HCT116 (cell line): Measurements from ENCODE around the gene SLC6A3. TPM values are rescaled to one million over a fixed set of nuclear protein-coding genes. Genes with fewer than 3 reads are reported as not detected.

Experiments
- ATAC-seq: fragments of 200-7000 bp; cut with Tn5 transposase; 2 replicates; pipeline ENCODE4 v1.9.1; 2020; ENCODE audit warnings: mild to moderate bottlenecking, moderate library complexity
- BruUV-seq: library from RNA; stranded (reverse); fragments of 400-500 nt; replicated peaks from 2 replicates; lab custom pipeline; 2021; lab: Mats Ljungman, UMichigan
- CTCF ChIA-PET: fragments of 300-600 bp; sonication (Branson Sonifier 250); formaldehyde crosslinking; loops from one replicate; lab custom pipeline; 2021; ENCODE audit warnings: antibody characterized with exemption; lab: Charles Lee
- POLR2A ChIA-PET: fragments of 300-600, 350-600 bp; sonication (Branson Sonifier 250); formaldehyde crosslinking; loops from one replicate; lab custom pipeline; 2021; ENCODE audit warnings: antibody characterized with exemption; lab: Charles Lee
- RAD21 ChIA-PET, 2 experiments: fragments of 300-600 bp; sonication (Branson Sonifier 250); formaldehyde crosslinking; loops; one replicate each; lab custom pipeline; 2023; ENCODE audit warnings: low total read pairs in 2 of 2; ENCODE audit not compliant: uncharacterized antibody in 2 of 2, unreplicated experiment in 2 of 2, low non-redundant PET in 1 of 2; lab: Charles Lee
- DNase-seq: peaks from one replicate; pipeline ENCODE4 v3.0.0-alpha.2; 2010; ENCODE audit warnings: low read depth, low spot score
- H2AFZ ChIP-seq: fragments of 200-600 bp; shearing (Covaris generic), sonication (generic); 2 replicates; pipeline ENCODE4 v1.6.1; 2017; ENCODE audit warnings: low read depth, mixed run types, mixed read lengths, antibody characterized with exemption, low read length; ENCODE audit not compliant: poor library complexity, severe bottlenecking
- H3K27ac ChIP-seq: 2 replicates; pipeline ENCODE4 v1.5.1; 2012; ENCODE audit warnings: low read depth, low read length
- H3K27me3 ChIP-seq: fragments of 200-600 bp; sonication (generic); 2 replicates; pipeline ENCODE4 v1.6.1; 2016; ENCODE audit warnings: mixed run types, low read length, mixed read lengths; ENCODE audit not compliant: insufficient read depth
- H3K36me3 ChIP-seq, 2 experiments: fragments of 200-500 bp in 1 of 2; fragments of 200-600 bp in 1 of 2; sonication (Bioruptor generic) in 1 of 2; sonication (generic) in 1 of 2; 2 replicates each; pipeline versions ENCODE4 v1.5.1 to v1.6.1; 2014 to 2016; ENCODE audit warnings: low read length in 2 of 2, inconsistent platforms in 1 of 2, mixed read lengths in 1 of 2, mixed run types in 1 of 2; ENCODE audit not compliant: insufficient read depth in 2 of 2, control insufficient read depth in 1 of 2
- H3K4me1 ChIP-seq, 2 experiments: fragments of 200-600 bp in 1 of 2; sonication (generic) in 1 of 2; 2 replicates each; pipeline versions ENCODE4 v1.5.1 to v1.6.1; 2012 to 2017; ENCODE audit warnings: low read length in 2 of 2, inconsistent platforms in 1 of 2, mild to moderate bottlenecking in 1 of 2, mixed read lengths in 1 of 2, mixed run types in 1 of 2, moderate library complexity in 1 of 2; ENCODE audit not compliant: insufficient read depth in 2 of 2, control insufficient read depth in 1 of 2
- H3K4me2 ChIP-seq: fragments of 200-600 bp; sonication (generic); 2 replicates; pipeline ENCODE4 v1.6.1; 2017; ENCODE audit warnings: mixed run types, low read length, mixed read lengths
- H3K4me3 ChIP-seq, 2 experiments: fragments of 200-600 bp in 1 of 2; sonication (generic) in 1 of 2; replicated peaks in 1 of 2; 2 replicates each; pipeline ENCODE4 v1.5.1; 2011 to 2016; ENCODE audit warnings: low read length in 2 of 2, control low read depth in 1 of 2, low read depth in 1 of 2, mild to moderate bottlenecking in 1 of 2, mixed read lengths in 1 of 2, mixed run types in 1 of 2
- H3K79me2 ChIP-seq: fragments of 200-600 bp; sonication (generic); 2 replicates; pipeline ENCODE4 v1.6.1; 2017; ENCODE audit warnings: mild to moderate bottlenecking, mixed run types, low read length, moderate library complexity, mixed read lengths; ENCODE audit not compliant: insufficient read depth
- H3K9ac ChIP-seq: fragments of 200-600 bp; sonication (generic); 2 replicates; pipeline ENCODE4 v1.6.1; 2016; ENCODE audit warnings: low read length, mixed read lengths
- H3K9me2 ChIP-seq: fragments of 200-600 bp; sonication (generic), shearing (Covaris generic); 2 replicates; pipeline ENCODE4 v1.6.1; 2017; ENCODE audit warnings: mixed run types, mild to moderate bottlenecking, moderate library complexity; ENCODE audit not compliant: insufficient read depth
- H3K9me3 ChIP-seq, 2 experiments: fragments of 200-500 bp in 1 of 2; fragments of 200-600 bp in 1 of 2; sonication (Bioruptor generic) in 1 of 2; sonication (generic) in 1 of 2; 2 replicates each; pipeline ENCODE4 v1.6.1; 2014 to 2017; ENCODE audit warnings: low read length in 2 of 2, mixed read lengths in 2 of 2, inconsistent platforms in 1 of 2, low read depth in 1 of 2, mild to moderate bottlenecking in 1 of 2, mixed run types in 1 of 2, moderate library complexity in 1 of 2; ENCODE audit not compliant: control insufficient read depth in 1 of 2, insufficient read depth in 1 of 2
- H4K20me1 ChIP-seq: fragments of 200-600 bp; sonication (generic), shearing (Covaris generic); 2 replicates; pipeline ENCODE4 v1.6.1; 2017; ENCODE audit warnings: mixed run types, mild to moderate bottlenecking, moderate library complexity; ENCODE audit not compliant: insufficient read depth
- CBX3 ChIP-seq: IDR thresholded peaks from 2 replicates; pipeline ENCODE4 v1.6.1; 2012; ENCODE audit warnings: low read depth
- CEBPB ChIP-seq: IDR thresholded peaks from 2 replicates; pipeline ENCODE4 v1.6.1; 2012; ENCODE audit warnings: low read depth
- EGR1 ChIP-seq: IDR thresholded peaks from 2 replicates; pipeline ENCODE4 v1.6.1; 2012; ENCODE audit warnings: low read depth
- FOSL1 ChIP-seq: IDR thresholded peaks from 2 replicates; pipeline ENCODE4 v1.6.1; 2012; ENCODE audit warnings: low read depth
- JUND ChIP-seq: IDR thresholded peaks from 2 replicates; pipeline ENCODE4 v1.6.1; 2012
- POLR2A ChIP-seq: IDR thresholded peaks from 2 replicates; pipeline ENCODE4 v1.7.0; 2011; ENCODE audit warnings: borderline replicate concordance; ENCODE audit not compliant: insufficient read depth, insufficient read length; ENCODE audit errors: extremely low read depth
- POLR2AphosphoS5 ChIP-seq: IDR thresholded peaks from 2 replicates; pipeline ENCODE4 v1.6.1; 2011; ENCODE audit warnings: mild to moderate bottlenecking, low read depth, low read length, moderate library complexity
- RAD21 ChIP-seq: IDR thresholded peaks from 2 replicates; pipeline ENCODE4 v1.6.1; 2012; ENCODE audit warnings: low read depth, mild to moderate bottlenecking
- SP1 ChIP-seq: IDR thresholded peaks from 2 replicates; pipeline ENCODE4 v1.6.1; 2012; ENCODE audit warnings: low read depth
- SRF ChIP-seq: IDR thresholded peaks from 2 replicates; pipeline ENCODE4 v1.6.1; 2012; ENCODE audit warnings: low read depth
- TCF7L2 ChIP-seq: IDR thresholded peaks from 2 replicates; pipeline ENCODE4 v1.7.0; 2011; ENCODE audit warnings: borderline replicate concordance, inconsistent platforms; ENCODE audit not compliant: insufficient read depth, insufficient read length; ENCODE audit errors: extremely low read depth
- YY1 ChIP-seq: IDR thresholded peaks from 2 replicates; pipeline ENCODE4 v1.6.1; 2011; ENCODE audit warnings: low read length, low read depth, moderate library complexity, mild to moderate bottlenecking; ENCODE audit not compliant: insufficient replicate concordance; ENCODE audit errors: extremely low read depth
- ZFX ChIP-seq: fragments of 450-650 bp; IDR thresholded peaks from 2 replicates; pipeline ENCODE4 v1.6.1; 2017
- ZNF274 ChIP-seq: fragments of 200-500 bp; sonication (Bioruptor generic); IDR thresholded peaks from 2 replicates; pipeline ENCODE4 v1.6.1; 2014; ENCODE audit warnings: mild to moderate bottlenecking, low read depth, low read length, inconsistent platforms
- intact Hi-C: fragments of 100-400 bp; cut with micrococcal nuclease; formaldehyde crosslinking; loops from 2 replicates; pipeline ENCODE4 v1.10.0; 2022
- total RNA-seq: library from RNA; stranded (reverse); gene quantifications from one replicate; pipeline ENCODE4 v1.2.1, GENCODE V29; 2021; ENCODE audit not compliant: unreplicated experiment
- TF ChIP-seq, protein P1 (sequence below): IDR thresholded peaks from 2 replicates; pipeline ENCODE4 v1.6.1; 2012; ENCODE audit warnings: low read depth
- TF ChIP-seq, protein P2 (sequence below): IDR thresholded peaks from 2 replicates; pipeline ENCODE4 v1.6.1; 2012
- TF ChIP-seq, protein P3 (sequence below): IDR thresholded peaks from 2 replicates; pipeline ENCODE4 v1.6.1; 2011; ENCODE audit warnings: mild to moderate bottlenecking, low read length, moderate library complexity; ENCODE audit not compliant: insufficient replicate concordance; ENCODE audit errors: extremely low read depth
- TF ChIP-seq, protein P4 (sequence below), 3 experiments: fragments of 200-600 bp in 1 of 3; sonication (generic) in 1 of 3; IDR thresholded peaks in 2 of 3; conservative IDR thresholded peaks in 1 of 3; 2 replicates each; pipeline ENCODE4 v1.5.1; 2012 to 2017; ENCODE audit warnings: low read depth in 2 of 3, low read length in 2 of 3, antibody characterized with exemption in 1 of 3, borderline replicate concordance in 1 of 3, control low read depth in 1 of 3, mild to moderate bottlenecking in 1 of 3, mixed read lengths in 1 of 3, mixed run types in 1 of 3, moderate library complexity in 1 of 3; ENCODE audit not compliant: insufficient read depth in 1 of 3

The SLC6A3 gene
- total RNA-seq, 1 experiment from 2014 or later: not detected

DNA sequence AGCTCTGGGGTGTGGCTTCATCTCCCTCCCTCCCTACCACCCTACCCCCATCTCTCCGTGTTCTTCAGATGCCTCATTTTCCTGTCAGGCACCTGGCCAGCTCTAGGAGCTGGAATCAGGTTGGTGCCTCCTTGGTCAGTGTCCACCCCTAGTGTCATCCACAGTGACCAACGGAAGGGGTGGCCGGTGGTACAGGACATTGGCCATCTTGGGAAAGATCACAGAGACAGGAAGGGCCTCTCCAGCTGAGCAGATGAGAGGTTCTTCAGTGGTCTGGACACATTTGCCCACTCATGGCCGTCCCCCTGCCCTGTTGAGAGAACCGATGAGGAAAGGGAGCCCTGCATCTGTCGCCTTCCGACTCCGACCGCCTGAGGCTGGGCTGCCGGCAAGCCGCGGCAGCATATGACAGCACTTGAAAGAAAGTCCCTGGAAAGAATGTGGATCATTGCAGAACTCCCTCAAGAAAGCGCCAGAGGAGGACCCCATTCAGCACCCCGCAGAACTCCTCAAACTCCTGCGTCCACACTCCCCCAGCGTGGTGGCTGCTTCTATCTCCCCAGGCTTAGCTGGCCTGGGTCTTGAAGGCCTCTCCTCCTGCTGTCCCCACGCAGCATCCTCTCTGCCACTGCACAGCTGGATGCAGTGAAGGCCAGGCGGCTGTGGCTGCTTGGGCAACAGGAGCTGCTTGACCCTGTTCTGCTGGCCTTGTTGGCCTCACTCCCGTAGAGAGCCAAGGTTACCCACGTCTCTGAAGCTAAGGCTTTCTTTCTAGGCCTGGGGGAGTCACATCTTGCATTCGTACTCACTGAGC is 98.4 kb downstream of the SLC6A3 start:
- CTCF ChIA-PET: no interaction called here
- RAD21 ChIA-PET: no interaction called here
- no peaks in the 10 kb centered on the region for H4K20me1 ChIP-seq
- TF ChIP-seq POLR2AphosphoS5 (no peak), ZFX (no peak), SP1 (no peak), EGR1 (no peak), RAD21 (no peak), CEBPB (no peak), YY1 (no peak), FOSL1 (no peak), CBX3 (no peak), TCF7L2 (no peak), SRF (no peak), ZNF274 (no peak), POLR2A (no peak), JUND (no peak)
- TF ChIP-seq, protein P1, sequence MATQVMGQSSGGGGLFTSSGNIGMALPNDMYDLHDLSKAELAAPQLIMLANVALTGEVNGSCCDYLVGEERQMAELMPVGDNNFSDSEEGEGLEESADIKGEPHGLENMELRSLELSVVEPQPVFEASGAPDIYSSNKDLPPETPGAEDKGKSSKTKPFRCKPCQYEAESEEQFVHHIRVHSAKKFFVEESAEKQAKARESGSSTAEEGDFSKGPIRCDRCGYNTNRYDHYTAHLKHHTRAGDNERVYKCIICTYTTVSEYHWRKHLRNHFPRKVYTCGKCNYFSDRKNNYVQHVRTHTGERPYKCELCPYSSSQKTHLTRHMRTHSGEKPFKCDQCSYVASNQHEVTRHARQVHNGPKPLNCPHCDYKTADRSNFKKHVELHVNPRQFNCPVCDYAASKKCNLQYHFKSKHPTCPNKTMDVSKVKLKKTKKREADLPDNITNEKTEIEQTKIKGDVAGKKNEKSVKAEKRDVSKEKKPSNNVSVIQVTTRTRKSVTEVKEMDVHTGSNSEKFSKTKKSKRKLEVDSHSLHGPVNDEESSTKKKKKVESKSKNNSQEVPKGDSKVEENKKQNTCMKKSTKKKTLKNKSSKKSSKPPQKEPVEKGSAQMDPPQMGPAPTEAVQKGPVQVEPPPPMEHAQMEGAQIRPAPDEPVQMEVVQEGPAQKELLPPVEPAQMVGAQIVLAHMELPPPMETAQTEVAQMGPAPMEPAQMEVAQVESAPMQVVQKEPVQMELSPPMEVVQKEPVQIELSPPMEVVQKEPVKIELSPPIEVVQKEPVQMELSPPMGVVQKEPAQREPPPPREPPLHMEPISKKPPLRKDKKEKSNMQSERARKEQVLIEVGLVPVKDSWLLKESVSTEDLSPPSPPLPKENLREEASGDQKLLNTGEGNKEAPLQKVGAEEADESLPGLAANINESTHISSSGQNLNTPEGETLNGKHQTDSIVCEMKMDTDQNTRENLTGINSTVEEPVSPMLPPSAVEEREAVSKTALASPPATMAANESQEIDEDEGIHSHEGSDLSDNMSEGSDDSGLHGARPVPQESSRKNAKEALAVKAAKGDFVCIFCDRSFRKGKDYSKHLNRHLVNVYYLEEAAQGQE: no peak
- TF ChIP-seq, protein P2, sequence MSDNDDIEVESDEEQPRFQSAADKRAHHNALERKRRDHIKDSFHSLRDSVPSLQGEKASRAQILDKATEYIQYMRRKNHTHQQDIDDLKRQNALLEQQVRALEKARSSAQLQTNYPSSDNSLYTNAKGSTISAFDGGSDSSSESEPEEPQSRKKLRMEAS: no peak
- TF ChIP-seq, protein P3, sequence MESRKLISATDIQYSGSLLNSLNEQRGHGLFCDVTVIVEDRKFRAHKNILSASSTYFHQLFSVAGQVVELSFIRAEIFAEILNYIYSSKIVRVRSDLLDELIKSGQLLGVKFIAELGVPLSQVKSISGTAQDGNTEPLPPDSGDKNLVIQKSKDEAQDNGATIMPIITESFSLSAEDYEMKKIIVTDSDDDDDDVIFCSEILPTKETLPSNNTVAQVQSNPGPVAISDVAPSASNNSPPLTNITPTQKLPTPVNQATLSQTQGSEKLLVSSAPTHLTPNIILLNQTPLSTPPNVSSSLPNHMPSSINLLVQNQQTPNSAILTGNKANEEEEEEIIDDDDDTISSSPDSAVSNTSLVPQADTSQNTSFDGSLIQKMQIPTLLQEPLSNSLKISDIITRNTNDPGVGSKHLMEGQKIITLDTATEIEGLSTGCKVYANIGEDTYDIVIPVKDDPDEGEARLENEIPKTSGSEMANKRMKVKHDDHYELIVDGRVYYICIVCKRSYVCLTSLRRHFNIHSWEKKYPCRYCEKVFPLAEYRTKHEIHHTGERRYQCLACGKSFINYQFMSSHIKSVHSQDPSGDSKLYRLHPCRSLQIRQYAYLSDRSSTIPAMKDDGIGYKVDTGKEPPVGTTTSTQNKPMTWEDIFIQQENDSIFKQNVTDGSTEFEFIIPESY: no peak
- TF ChIP-seq, protein P4, sequence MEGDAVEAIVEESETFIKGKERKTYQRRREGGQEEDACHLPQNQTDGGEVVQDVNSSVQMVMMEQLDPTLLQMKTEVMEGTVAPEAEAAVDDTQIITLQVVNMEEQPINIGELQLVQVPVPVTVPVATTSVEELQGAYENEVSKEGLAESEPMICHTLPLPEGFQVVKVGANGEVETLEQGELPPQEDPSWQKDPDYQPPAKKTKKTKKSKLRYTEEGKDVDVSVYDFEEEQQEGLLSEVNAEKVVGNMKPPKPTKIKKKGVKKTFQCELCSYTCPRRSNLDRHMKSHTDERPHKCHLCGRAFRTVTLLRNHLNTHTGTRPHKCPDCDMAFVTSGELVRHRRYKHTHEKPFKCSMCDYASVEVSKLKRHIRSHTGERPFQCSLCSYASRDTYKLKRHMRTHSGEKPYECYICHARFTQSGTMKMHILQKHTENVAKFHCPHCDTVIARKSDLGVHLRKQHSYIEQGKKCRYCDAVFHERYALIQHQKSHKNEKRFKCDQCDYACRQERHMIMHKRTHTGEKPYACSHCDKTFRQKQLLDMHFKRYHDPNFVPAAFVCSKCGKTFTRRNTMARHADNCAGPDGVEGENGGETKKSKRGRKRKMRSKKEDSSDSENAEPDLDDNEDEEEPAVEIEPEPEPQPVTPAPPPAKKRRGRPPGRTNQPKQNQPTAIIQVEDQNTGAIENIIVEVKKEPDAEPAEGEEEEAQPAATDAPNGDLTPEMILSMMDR (IDR thresholded peaks at IDR 0.05 in 2 of 3, conservative IDR thresholded peaks at IDR 0.05 in 1 of 3; ENCODE audit: borderline replicate concordance in 1 of 3, insufficient read depth in 1 of 3, low read depth in 2 of 3, low read length in 2 of 3): no peak
- POLR2A ChIA-PET: no interaction called here
- H3K9ac ChIP-seq: no peak overlapping the region
- peaks cover 4% of the 10 kb centered on the region; the same call in 1 of the 2 replicates for H3K27me3 ChIP-seq
- H3K36me3 ChIP-seq: peaks cover 7 to 12% of the 10 kb centered on the region in 2 experiments; a peak in 3 of 4 replicates
- H3K27ac ChIP-seq: no peak overlapping the region
- no peak overlapping the region for H2AFZ ChIP-seq
- no peaks in the 10 kb centered on the region for H3K9me2 ChIP-seq
- intact Hi-C loops: loop anchor here (10.0 kb wide), 1 partner anchor 248 kb away; no protein-coding TSS in a partner anchor
- H3K79me2 ChIP-seq: peaks cover 38% of the 10 kb centered on the region
- H3K4me1 ChIP-seq: peaks cover 13 to 22% of the 10 kb centered on the region in 2 experiments; a peak in 3 of 4 replicates
- no peaks in the 10 kb centered on the region for H3K9me3 ChIP-seq
- no TSS peak for BruUV-seq
- H3K4me2 ChIP-seq: no peak overlapping the region
- H3K4me3 ChIP-seq: peak overlapping the region in 1 of 2 experiments; percentile 88; a peak in 1 of 4 replicates
- no peak for DNase-seq
- no peak for ATAC-seq
